Uterus (tissue), 2 donors: ENCODE results near the gene TRAP1.

ENCODE experiments used
- CTCF ChIP-seq, 4 experiments: fragments of 200-600 bp in 2 of 4; fragments of 450-650 bp in 2 of 4; sonication (generic) in 2 of 4; IDR thresholded peaks; one replicate each; pipeline ENCODE4 v1.5.1; 2016 to 2019; ENCODE audit warnings: antibody characterized with exemption in 4 of 4, mild to moderate bottlenecking in 2 of 4, moderate library complexity in 1 of 4
- POLR2A ChIP-seq, 2 donors: fragments of 450-650 bp; IDR thresholded peaks; one replicate each; pipeline ENCODE4 v1.6.1; 2016; ENCODE audit warnings: antibody characterized with exemption in 2 of 2, mild to moderate bottlenecking in 1 of 2, moderate library complexity in 1 of 2

GRCh38 chr16:3659251-3659650 lies 58.1 kb downstream of the TRAP1 start:
- TF ChIP-seq CTCF (IDR thresholded peaks at IDR 0.05) (no peak), POLR2A (IDR thresholded peaks at IDR 0.05) (no peak)
